OCI-LY7 (cell line): Measurements from ENCODE around the gene PEX5L.

Source experiments
- CTCF ChIP-seq: fragments of 200-600 bp; sonication (generic); conservative IDR thresholded peaks from 2 replicates; pipeline ENCODE4 v1.5.1; 2014; ENCODE audit warnings: mild to moderate bottlenecking, antibody characterized with exemption, low read length, moderate library complexity, mixed read lengths
- EZH2phosphoT487 ChIP-seq: fragments of 200-600 bp; sonication (generic); IDR thresholded peaks from 2 replicates; pipeline ENCODE4 v1.6.1; 2018; ENCODE audit warnings: low read depth, borderline replicate concordance, mild to moderate bottlenecking, mixed run types, antibody characterized with exemption, low read length, moderate library complexity, mixed read lengths

GRCh38 chr3:179765396-179765795 is 271.3 kb downstream of the PEX5L start:
- TF ChIP-seq CTCF (no peak), EZH2phosphoT487 (no peak)
